Gastrocnemius medialis (tissue), 4 donors: ENCODE data around the gene UBR3. TPM values are rescaled to one million over a fixed set of nuclear protein-coding genes. Genes with fewer than 3 reads are reported as not detected.
"Not testable (repeated sequence)": the region's sequence is repeated elsewhere in the genome, so short reads cannot be mapped to it uniquely, and the experiment has no call there.

Experiments used
- ATAC-seq, 2 donors: fragments of 150-250 bp; one replicate each; pipeline ENCODE4 v1.9.1; 2016
- DNase-seq, 2 donors: peaks; one replicate each; pipeline ENCODE4 v3.0.0-alpha.2; 2019
- H3K27ac ChIP-seq, 4 donors: fragments of 200-600 bp; sonication (generic); 1 replicate in 1 of 4; 2 replicates in 3 of 4; pipeline ENCODE4 v1.5.1; 2016 to 2018; ENCODE audit warnings: mild to moderate bottlenecking in 2 of 4, moderate library complexity in 1 of 4
- H3K27me3 ChIP-seq, 3 donors: fragments of 200-600 bp; sonication (generic) in 2 of 3; 1 replicate in 1 of 3; 2 replicates in 2 of 3; pipeline versions ENCODE4 v1.5.1 to v1.6.0; 2016 to 2019; ENCODE audit warnings: mild to moderate bottlenecking in 1 of 3, moderate library complexity in 1 of 3
- H3K36me3 ChIP-seq, 2 donors: fragments of 200-600 bp; sonication (generic) in 1 of 2; one replicate each; pipeline ENCODE4 v1.5.1; 2017 to 2018
- H3K4me1 ChIP-seq, 2 donors: fragments of 200-600 bp; sonication (generic) in 1 of 2; one replicate each; pipeline ENCODE4 v1.5.1; 2016 to 2017; ENCODE audit warnings: mild to moderate bottlenecking in 2 of 2
- H3K4me3 ChIP-seq, 4 donors: fragments of 200-600 bp; sonication (generic) in 3 of 4; 1 replicate in 1 of 4; 2 replicates in 3 of 4; pipeline ENCODE4 v1.5.1; 2016 to 2019; ENCODE audit warnings: mild to moderate bottlenecking in 2 of 4
- H3K9me3 ChIP-seq, 3 donors: fragments of 200-600 bp; sonication (generic) in 2 of 3; 1 replicate in 1 of 3; 2 replicates in 2 of 3; pipeline ENCODE4 v1.5.1; 2016 to 2019
- CTCF ChIP-seq, 5 experiments: fragments of 450-650 bp in 3 of 5; fragments of 200-600 bp in 2 of 5; sonication (generic) in 2 of 5; IDR thresholded peaks in 4 of 5; conservative IDR thresholded peaks in 1 of 5; 1 replicate in 4 of 5; 2 replicates in 1 of 5; pipeline ENCODE4 v1.5.1; 2016 to 2019; ENCODE audit warnings: antibody characterized with exemption in 5 of 5, mild to moderate bottlenecking in 3 of 5, moderate library complexity in 3 of 5
- POLR2A ChIP-seq, 2 donors: fragments of 450-650 bp; IDR thresholded peaks; one replicate each; pipeline ENCODE4 v1.6.1; 2017; ENCODE audit warnings: antibody characterized with exemption in 2 of 2, mild to moderate bottlenecking in 2 of 2, moderate library complexity in 2 of 2
- in situ Hi-C, 4 donors: fragments of 200-750 bp; cut with MboI; loops; one replicate each; pipeline versions ENCODE4 v1.15.0 to v1.8.0; 2017; ENCODE audit warnings: low sequenced_read_pairs in 4 of 4
- intact Hi-C: fragments of 100-400 bp; cut with DNase I; formaldehyde crosslinking; loops from one replicate; pipeline ENCODE4 v1.15.1; 2023; ENCODE audit warnings: low total_unique reads
- total RNA-seq, 4 donors: library from RNA; depleted of rRNA; stranded (reverse); fragments of >200 nt; gene quantifications; one replicate each; pipeline versions ENCODE4 v1.1.0 to v1.2.3, GENCODE V29; 2016

The UBR3 gene
- total RNA-seq, 4 donors from 2014 or later, result 178 to 247 (median 187) TPM

DNA sequence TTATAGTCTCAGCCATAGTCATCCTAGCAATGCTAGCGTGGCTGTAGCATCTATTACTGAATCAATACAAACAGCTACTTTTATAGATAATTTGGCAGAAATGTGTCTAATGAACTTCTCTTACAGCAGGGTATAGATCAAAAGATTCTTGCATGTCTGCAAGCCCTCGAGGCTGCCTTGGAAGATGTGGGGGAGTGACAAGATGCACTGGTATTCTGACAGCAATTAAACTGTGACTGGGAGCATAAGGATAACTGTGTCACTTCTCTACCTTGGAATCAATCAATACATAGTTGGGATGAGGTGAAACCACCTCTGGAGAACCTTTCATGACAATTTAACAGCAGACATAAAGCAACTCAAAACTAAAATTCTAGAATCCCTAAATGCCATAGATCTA lies 291.4 kb downstream of the UBR3 start:
- no peaks in the 10 kb centered on the region for H3K9me3 ChIP-seq
- DNase-seq (no peak), ATAC-seq (no peak)
- H3K27ac ChIP-seq, result no peak overlapping the region
- no peak for TF ChIP-seq CTCF (IDR thresholded peaks at IDR 0.05 in 4 of 5, conservative IDR thresholded peaks at IDR 0.05 in 1 of 5)
- no peak for TF ChIP-seq POLR2A (IDR thresholded peaks at IDR 0.05)
- H3K36me3 ChIP-seq, result no peaks in the 10 kb centered on the region
- in situ Hi-C loops (no loop called here), intact Hi-C loops (no loop called here)
- H3K4me1 ChIP-seq, result no peaks in the 10 kb centered on the region
- H3K27me3 ChIP-seq, result no peaks in the 10 kb centered on the region
- H3K4me3 ChIP-seq, result no peak overlapping the region

GRCh38 chr2:170119326-170119725 lies 292.1 kb downstream of the UBR3 start:
- H3K4me3 ChIP-seq, H3K27me3 ChIP-seq, H3K4me1 ChIP-seq, in situ Hi-C loops, H3K36me3 ChIP-seq, H3K9me3 ChIP-seq, ATAC-seq, intact Hi-C loops, DNase-seq, H3K27ac ChIP-seq: not testable (repeated sequence)

- intact Hi-C loops (no loop called here), in situ Hi-C loops (no loop called here)
- DNase-seq (no peak), ATAC-seq (no peak)
- H3K36me3 ChIP-seq, result no peaks in the 10 kb centered on the region
- H3K9me3 ChIP-seq, result no peaks in the 10 kb centered on the region
- H3K27ac ChIP-seq, result no peak overlapping the region
- H3K4me3 ChIP-seq, result no peak overlapping the region
- no peaks in the 10 kb centered on the region for H3K27me3 ChIP-seq
- no peaks in the 10 kb centered on the region for H3K4me1 ChIP-seq
- TF ChIP-seq CTCF (IDR thresholded peaks at IDR 0.05 in 4 of 5, conservative IDR thresholded peaks at IDR 0.05 in 1 of 5), result no peak
- TF ChIP-seq POLR2A (IDR thresholded peaks at IDR 0.05), result no peak
These were observed 294.4 kb downstream of the UBR3 start for GRCh38 chr2:170121689-170122088.

- no peak for ATAC-seq
- in situ Hi-C loops, result no loop called here
These were observed 295.8 kb downstream of the UBR3 start for GRCh38 chr2:170122883-170123547.

GRCh38 chr2:170123593-170123992 lies 296.3 kb downstream of the UBR3 start:
- in situ Hi-C loops, result no loop called here
- no peaks in the 10 kb centered on the region for H3K9me3 ChIP-seq
- DNase-seq (no peak), ATAC-seq (no peak)
- no peaks in the 10 kb centered on the region for H3K27me3 ChIP-seq
- no peaks in the 10 kb centered on the region for H3K4me1 ChIP-seq
- intact Hi-C loops, result no loop called here
- no peaks in the 10 kb centered on the region for H3K36me3 ChIP-seq
- TF ChIP-seq POLR2A (IDR thresholded peaks at IDR 0.05) (no peak), CTCF (IDR thresholded peaks at IDR 0.05 in 4 of 5, conservative IDR thresholded peaks at IDR 0.05 in 1 of 5) (no peak)
- no peak overlapping the region for H3K4me3 ChIP-seq
- H3K27ac ChIP-seq, result no peak overlapping the region

More at GRCh38 chr2:170122883-170123547, 295.8 kb downstream of the UBR3 start:
- intact Hi-C loops, result no loop called here
- no peaks in the 10 kb centered on the region for H3K4me1 ChIP-seq
- H3K36me3 ChIP-seq, result no peaks in the 10 kb centered on the region
- H3K27ac ChIP-seq, result no peak overlapping the region
- H3K4me3 ChIP-seq, result no peak overlapping the region
- no peak for TF ChIP-seq CTCF (IDR thresholded peaks at IDR 0.05 in 4 of 5, conservative IDR thresholded peaks at IDR 0.05 in 1 of 5)
- no peak for TF ChIP-seq POLR2A (IDR thresholded peaks at IDR 0.05)
- DNase-seq, result no peak
- H3K9me3 ChIP-seq, result no peaks in the 10 kb centered on the region
- no peaks in the 10 kb centered on the region for H3K27me3 ChIP-seq

GRCh38 chr2:170126138-170126728 lies 299.0 kb downstream of the UBR3 start:
- H3K4me1 ChIP-seq, H3K4me3 ChIP-seq, H3K36me3 ChIP-seq, ATAC-seq, intact Hi-C loops, H3K9me3 ChIP-seq, H3K27me3 ChIP-seq, H3K27ac ChIP-seq, DNase-seq, in situ Hi-C loops: not testable (repeated sequence)
